ENCODE results near the gene SPTLC3.

Gene SPTLC3

DNA sequence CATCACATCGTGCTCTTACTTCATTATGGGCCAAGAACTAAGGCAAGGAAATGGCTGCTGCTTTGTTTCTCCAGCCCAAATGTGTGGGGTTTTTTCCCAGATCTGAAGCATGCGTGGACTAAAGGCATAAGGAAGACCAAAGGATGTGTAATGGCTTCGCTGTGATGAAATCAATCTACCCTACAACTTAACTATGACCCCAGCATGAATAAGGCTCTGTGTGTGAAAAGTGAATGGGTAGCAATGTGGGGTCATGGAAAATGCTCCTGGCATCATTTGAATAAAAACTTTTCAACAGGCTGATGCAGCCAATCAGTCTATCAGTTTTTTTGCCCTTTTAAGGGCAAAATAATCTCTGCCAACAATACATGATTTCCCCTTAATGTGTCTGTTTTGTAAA lies 162.0 kb downstream of the SPTLC3 start:
- TF ChIP-seq, protein P1, sequence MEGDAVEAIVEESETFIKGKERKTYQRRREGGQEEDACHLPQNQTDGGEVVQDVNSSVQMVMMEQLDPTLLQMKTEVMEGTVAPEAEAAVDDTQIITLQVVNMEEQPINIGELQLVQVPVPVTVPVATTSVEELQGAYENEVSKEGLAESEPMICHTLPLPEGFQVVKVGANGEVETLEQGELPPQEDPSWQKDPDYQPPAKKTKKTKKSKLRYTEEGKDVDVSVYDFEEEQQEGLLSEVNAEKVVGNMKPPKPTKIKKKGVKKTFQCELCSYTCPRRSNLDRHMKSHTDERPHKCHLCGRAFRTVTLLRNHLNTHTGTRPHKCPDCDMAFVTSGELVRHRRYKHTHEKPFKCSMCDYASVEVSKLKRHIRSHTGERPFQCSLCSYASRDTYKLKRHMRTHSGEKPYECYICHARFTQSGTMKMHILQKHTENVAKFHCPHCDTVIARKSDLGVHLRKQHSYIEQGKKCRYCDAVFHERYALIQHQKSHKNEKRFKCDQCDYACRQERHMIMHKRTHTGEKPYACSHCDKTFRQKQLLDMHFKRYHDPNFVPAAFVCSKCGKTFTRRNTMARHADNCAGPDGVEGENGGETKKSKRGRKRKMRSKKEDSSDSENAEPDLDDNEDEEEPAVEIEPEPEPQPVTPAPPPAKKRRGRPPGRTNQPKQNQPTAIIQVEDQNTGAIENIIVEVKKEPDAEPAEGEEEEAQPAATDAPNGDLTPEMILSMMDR (conservative IDR thresholded peaks at IDR 0.05; ENCODE audit: low read depth, low read length): no peak
- no peak overlapping the region for H3K4me3 ChIP-seq (ENCODE audit: low read length)
- DNase-seq (ENCODE audit: low read depth): no peak

DNA sequence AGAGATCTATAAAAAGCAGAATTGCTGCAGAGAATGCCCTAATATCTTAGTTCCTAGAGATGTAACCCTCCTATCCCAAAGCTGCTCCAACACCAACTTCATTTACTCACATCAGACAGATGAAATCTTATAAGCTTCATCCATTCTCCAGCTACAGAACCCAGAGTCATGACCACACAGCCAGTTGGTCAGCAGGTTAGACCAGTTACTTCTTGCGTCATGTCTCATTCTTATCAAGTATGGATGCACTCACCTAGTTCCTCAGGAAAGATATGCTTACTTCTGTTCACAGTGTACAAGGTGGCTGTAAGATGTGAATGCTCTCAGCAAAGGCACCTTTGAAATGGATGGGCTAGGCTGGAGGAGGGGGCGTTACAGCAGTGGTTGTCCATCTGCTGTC lies 164.4 kb downstream of the SPTLC3 start:
- DNase-seq (ENCODE audit: low read depth): no peak
- no peak overlapping the region for H3K4me3 ChIP-seq (ENCODE audit: low read length)
- TF ChIP-seq, protein P1 (conservative IDR thresholded peaks at IDR 0.05; ENCODE audit: low read depth, low read length): no peak

DNA sequence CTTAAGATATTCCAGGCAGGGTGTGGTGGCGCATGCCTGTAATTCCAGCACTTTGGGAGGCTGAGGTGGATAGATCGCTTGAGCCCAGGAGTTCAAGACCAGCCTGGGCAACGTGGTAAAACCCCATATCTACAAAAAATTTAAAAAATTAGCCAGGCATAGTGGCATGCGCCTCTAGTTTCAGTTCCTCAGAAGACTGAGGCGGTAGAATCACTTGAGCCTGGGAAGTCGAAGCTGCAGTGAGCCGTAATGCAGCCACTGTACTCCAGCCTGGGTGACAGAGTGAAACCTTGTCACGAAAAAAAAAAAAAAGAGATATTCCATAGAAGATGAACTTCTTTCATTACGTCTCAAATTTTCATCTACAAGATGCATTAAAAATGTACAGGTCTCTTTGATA lies 165.6 kb downstream of the SPTLC3 start:
- TF ChIP-seq, protein P1 (conservative IDR thresholded peaks at IDR 0.05; ENCODE audit: low read depth, low read length): no peak
- DNase-seq (ENCODE audit: low read depth): no peak
- H3K4me3 ChIP-seq (ENCODE audit: low read length): no peak overlapping the region

DNA sequence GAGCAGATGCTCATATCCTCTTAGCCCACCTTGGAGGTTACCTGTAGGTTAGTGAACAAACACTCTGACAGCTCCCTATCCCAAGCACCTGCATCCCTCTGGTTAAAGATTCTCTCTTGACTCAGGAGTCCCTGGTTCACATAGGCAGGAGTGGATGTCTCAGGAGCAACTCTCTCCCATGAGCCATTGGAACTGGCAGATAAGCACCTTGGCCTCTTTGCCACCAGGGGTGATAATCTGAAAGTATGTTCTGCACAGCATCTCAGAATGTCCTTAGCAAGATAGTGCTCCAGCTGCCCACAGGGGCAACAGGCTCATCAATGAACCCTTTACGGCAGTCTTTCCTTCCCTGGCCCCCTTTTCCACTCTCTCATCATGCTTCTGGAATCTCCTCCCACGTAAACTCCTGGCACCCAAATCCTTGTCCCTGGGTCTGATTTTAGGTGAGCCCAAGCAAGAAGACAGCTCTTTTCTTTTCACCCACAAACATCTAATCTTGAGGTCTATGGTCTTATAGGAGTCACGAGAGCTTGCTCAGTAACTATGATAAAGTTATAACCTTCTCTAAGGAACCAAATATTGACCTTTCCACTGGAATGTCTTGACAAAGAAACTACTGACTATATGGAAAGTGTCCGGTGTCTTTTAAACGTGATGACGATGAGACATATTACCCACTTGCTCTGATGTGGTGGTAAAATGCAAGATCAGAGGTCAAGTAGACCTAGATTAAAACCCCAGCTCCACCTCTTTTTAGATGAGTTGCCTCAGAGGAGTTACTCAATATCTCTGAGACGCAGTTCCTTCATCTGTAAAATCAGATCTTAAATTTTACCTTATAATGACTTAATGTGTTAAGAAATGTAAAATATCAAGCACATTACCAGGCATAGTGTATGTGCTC lies 172.5 kb downstream of the SPTLC3 start:
- TF ChIP-seq, protein P1 (conservative IDR thresholded peaks at IDR 0.05; ENCODE audit: low read depth, low read length): no peak
- H3K4me3 ChIP-seq (ENCODE audit: low read length): no peak overlapping the region
- DNase-seq (ENCODE audit: low read depth): no peak

DNA sequence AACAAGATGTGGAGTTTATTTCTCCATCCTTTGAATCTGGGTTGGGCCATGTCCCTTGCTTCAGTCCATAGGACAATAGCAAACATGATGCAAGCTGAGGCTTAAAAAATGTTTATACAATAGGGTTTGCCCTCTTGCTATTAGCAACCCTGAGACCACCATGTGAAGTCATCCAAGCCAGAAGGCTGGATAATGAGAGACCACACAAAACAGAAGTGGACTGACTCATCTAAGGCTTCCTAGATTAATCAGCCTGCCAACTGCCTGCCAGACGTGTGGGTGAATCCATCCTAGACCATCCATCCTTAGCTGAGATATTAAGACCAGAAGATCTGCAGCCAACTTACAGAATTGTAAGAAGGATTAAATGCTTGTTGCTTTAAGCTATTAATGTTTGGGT lies 174.2 kb downstream of the SPTLC3 start:
- no peak for DNase-seq (ENCODE audit: low read depth)
- TF ChIP-seq, protein P1 (conservative IDR thresholded peaks at IDR 0.05; ENCODE audit: low read depth, low read length): no peak
- no peak overlapping the region for H3K4me3 ChIP-seq (ENCODE audit: low read length)

DNA sequence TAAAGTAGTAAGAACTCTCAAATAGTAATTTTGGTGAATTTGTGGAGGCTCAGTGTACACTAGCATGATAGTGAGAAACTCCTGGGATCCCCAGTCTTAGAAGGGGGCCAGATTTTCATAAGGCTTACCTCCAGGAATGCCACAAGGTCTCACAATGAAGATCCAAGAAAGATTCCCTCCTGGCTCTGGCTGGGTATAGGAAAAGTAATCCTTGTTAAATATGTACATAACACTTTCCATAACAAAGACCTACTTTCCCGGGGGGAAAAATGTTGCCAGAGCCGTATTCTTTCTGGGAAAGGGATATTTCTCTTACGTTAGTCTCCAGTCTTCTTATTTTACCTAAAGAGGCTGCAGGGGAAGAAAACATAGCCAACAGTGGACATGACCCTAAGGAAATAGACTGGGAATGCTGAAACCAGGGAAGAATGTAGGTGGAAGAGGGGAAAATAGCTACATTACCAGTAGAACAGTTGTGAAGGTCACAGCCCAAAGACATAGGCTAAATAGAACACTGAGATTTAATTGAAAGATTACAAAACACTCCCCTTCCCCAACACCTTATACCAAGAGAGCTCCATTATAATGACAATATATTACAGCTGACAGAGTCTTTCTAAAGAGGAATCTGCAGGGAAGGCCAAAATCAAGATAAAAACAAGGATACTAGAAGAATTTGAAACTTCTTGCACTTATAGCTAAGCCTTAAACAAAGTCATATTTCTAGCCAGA lies 177.4 kb downstream of the SPTLC3 start:
- TF ChIP-seq, protein P1 (conservative IDR thresholded peaks at IDR 0.05; ENCODE audit: low read depth, low read length): no peak
- no peak overlapping the region for H3K4me3 ChIP-seq (ENCODE audit: low read length)
- DNase-seq (ENCODE audit: low read depth): no peak

All from retinal pigment epithelial cell (primary cell).